Thyroid gland (tissue), 4 donors: ENCODE measurements around the gene RPH3AL.

Experiments
- CTCF ChIP-seq, 6 experiments: fragments of 200-600 bp in 3 of 6; fragments of 450-650 bp in 3 of 6; sonication (generic) in 3 of 6; IDR thresholded peaks; one replicate each; pipeline ENCODE4 v1.5.1; 2016 to 2019; ENCODE audit warnings: antibody characterized with exemption in 6 of 6, mild to moderate bottlenecking in 2 of 6, inconsistent platforms in 1 of 6, moderate library complexity in 1 of 6
- POLR2A ChIP-seq, 2 donors: fragments of 450-650 bp; IDR thresholded peaks; one replicate each; pipeline ENCODE4 v1.6.1; 2017; ENCODE audit warnings: antibody characterized with exemption in 2 of 2, mild to moderate bottlenecking in 2 of 2, moderate library complexity in 1 of 2

- TF ChIP-seq CTCF (IDR thresholded peaks at IDR 0.05) (no peak), POLR2A (IDR thresholded peaks at IDR 0.05) (no peak)
These were observed 127.1 kb downstream of the RPH3AL start for GRCh38 chr17:225551-225950.
